Left lung (tissue), 10 donors: ENCODE measurements around the gene TSC22D1. TPM values are rescaled to one million over a fixed set of nuclear protein-coding genes. Genes with fewer than 3 reads are reported as not detected.

Experiments
- ATAC-seq: fragments of 200-7000 bp; cut with Tn5 transposase; one replicate; pipeline ENCODE4 v1.9.1; 2020; ENCODE audit warnings: moderate library complexity
- DNase-seq, 4 donors: peaks; one replicate each; pipeline ENCODE4 v3.0.0-alpha.2; 2013 to 2020
- H3K27ac ChIP-seq, 2 donors: fragments of 200-600 bp; sonication (generic) in 1 of 2; one replicate each; pipeline versions ENCODE4 v1.5.0 to v1.8.0; 2020 to 2021
- H3K27me3 ChIP-seq, 2 donors: fragments of 200-600 bp; sonication (generic) in 1 of 2; one replicate each; pipeline versions ENCODE4 v1.5.0 to v1.8.0; 2020 to 2021
- H3K36me3 ChIP-seq, 2 donors: fragments of 200-600 bp; sonication (generic) in 1 of 2; one replicate each; pipeline versions ENCODE4 v1.5.0 to v1.8.0; 2020 to 2021
- H3K4me1 ChIP-seq, 2 donors: fragments of 200-600 bp; one replicate each; pipeline ENCODE4 v1.8.0; 2021
- H3K4me3 ChIP-seq, 2 donors: fragments of 200-600 bp; sonication (generic) in 1 of 2; one replicate each; pipeline versions ENCODE4 v1.5.0 to v1.8.0; 2020 to 2021; ENCODE audit warnings: mild to moderate bottlenecking in 1 of 2
- H3K9me3 ChIP-seq, 2 donors: fragments of 200-600 bp; sonication (generic) in 1 of 2; one replicate each; pipeline versions ENCODE4 v1.5.0 to v1.8.0; 2020 to 2021
- intact Hi-C, 2 donors: fragments of 100-400 bp; cut with DNase I; formaldehyde crosslinking; loops; one replicate each; pipeline versions ENCODE4 v1.11.2 to v1.14.2; 2022
- polyA plus RNA-seq, 6 donors: library from polyadenylated mRNA; unstranded; fragments of 120-200 nt; gene quantifications; one replicate each; pipeline ENCODE4 v1.2.1, GENCODE V29; 2013; ENCODE audit not compliant: insufficient read length in 6 of 6
- total RNA-seq, 2 donors: library from RNA; stranded (reverse); fragmentation: NEBNext Ultra II Directional; extraction: Animal tissue kit (Norgen Biotek cat#: 25700); gene quantifications; one replicate each; pipeline ENCODE4 v1.2.1, GENCODE V29; 2021
- TF ChIP-seq, protein P1 (sequence below), 2 donors: fragments of 200-600 bp; sonication (generic) in 1 of 2; IDR thresholded peaks; one replicate each; pipeline versions ENCODE4 v1.5.0 to v1.8.0; 2021; ENCODE audit warnings: antibody characterized with exemption in 2 of 2
- donor health status: DM: no; HTN: yes; CAD: no.
- donor health status: DM: no; HTN: no; CAD: no.

The TSC22D1 gene
- total and polyA plus RNA-seq, 8 donors: 95.4 to 192 (median 182) TPM

GRCh38 chr13:44574466-44574855, 1.7 kb downstream of the TSC22D1 start:
- Histone ChIP-seq H3K27me3 (peaks cover 0 to 9% of the 10 kb centered on the region in 2 donors), H3K9me3 (no peaks in the 10 kb centered on the region), H3K4me1 (peaks cover 15 to 57% of the 10 kb centered on the region in 2 donors), H3K4me3 (no peak overlapping the region), H3K27ac (no peak overlapping the region), H3K36me3 (no peaks in the 10 kb centered on the region)
- no peak for ATAC-seq
- TF ChIP-seq, protein P1, sequence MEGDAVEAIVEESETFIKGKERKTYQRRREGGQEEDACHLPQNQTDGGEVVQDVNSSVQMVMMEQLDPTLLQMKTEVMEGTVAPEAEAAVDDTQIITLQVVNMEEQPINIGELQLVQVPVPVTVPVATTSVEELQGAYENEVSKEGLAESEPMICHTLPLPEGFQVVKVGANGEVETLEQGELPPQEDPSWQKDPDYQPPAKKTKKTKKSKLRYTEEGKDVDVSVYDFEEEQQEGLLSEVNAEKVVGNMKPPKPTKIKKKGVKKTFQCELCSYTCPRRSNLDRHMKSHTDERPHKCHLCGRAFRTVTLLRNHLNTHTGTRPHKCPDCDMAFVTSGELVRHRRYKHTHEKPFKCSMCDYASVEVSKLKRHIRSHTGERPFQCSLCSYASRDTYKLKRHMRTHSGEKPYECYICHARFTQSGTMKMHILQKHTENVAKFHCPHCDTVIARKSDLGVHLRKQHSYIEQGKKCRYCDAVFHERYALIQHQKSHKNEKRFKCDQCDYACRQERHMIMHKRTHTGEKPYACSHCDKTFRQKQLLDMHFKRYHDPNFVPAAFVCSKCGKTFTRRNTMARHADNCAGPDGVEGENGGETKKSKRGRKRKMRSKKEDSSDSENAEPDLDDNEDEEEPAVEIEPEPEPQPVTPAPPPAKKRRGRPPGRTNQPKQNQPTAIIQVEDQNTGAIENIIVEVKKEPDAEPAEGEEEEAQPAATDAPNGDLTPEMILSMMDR (IDR thresholded peaks at IDR 0.05): no peak
- no peak for DNase-seq
- intact Hi-C loops: no loop called here

DNA sequence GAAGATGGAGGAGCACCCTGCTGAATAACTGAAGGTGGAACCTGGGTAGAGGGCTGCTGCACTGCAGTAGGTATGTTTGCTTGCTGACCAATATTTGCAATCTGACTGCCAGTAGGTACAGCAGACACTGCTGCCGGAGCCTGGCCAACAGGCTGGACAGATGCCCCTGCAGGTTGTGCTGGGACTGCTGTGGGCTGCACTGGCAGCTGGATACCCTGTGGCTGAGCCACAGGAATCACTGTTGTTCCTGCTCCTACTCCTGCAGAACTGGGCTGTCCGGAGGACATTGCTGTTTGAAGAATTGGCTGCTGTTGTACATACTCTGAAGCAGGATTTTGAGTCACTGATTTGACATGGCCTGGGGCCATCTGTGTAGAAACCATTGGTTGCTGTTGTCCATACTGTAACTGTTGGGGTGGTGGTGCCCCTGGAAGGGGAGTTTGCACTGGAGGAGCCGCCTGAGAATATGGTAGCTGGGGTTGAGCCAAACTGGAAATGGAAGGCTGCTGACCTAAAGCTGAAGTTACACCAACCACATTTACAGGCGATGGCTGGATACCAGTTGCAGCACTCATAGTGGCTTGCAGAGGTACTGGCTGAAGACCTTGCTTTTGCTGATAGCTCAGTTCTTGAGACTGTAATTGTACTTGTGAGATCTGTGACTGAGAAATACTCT, 2.2 kb downstream of the TSC22D1 start:
- no peak overlapping the region for H3K4me3 ChIP-seq
- DNase-seq: peak in 2 of 4 donors; percentile 24 to 37
- H3K27me3 ChIP-seq: peaks cover 0 to 9% of the 10 kb centered on the region in 2 donors
- intact Hi-C loops: no loop called here
- H3K36me3 ChIP-seq: no peaks in the 10 kb centered on the region
- ATAC-seq: no peak
- H3K4me1 ChIP-seq: peaks cover 15 to 57% of the 10 kb centered on the region in 2 donors
- H3K27ac ChIP-seq: no peak overlapping the region
- TF ChIP-seq, protein P1 (IDR thresholded peaks at IDR 0.05): peak in 1 of 2 donors; percentile 17
- no peaks in the 10 kb centered on the region for H3K9me3 ChIP-seq

DNA sequence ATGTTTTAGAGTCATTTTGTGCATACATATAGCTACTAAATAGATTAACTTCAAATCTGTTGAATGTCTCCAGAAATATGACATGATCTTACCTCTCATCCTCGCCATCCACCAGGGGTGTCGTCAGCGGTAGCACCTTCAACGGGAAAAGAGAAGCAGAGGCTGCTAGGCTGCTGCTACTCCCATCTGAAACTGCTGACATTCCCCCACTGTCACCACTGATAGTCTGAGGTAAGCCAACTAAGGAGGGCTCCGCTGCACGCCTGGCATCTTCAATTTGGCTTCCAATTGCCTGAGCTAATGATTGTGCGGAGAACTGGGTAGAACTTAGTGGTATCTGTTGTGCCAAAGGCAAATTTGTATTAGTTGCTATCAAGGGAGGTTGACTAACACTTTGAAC, 3.1 kb downstream of the TSC22D1 start:
- H3K9me3 ChIP-seq: no peaks in the 10 kb centered on the region
- H3K27me3 ChIP-seq: peaks cover 0 to 9% of the 10 kb centered on the region in 2 donors
- DNase-seq (no peak), ATAC-seq (no peak)
- no peaks in the 10 kb centered on the region for H3K36me3 ChIP-seq
- H3K27ac ChIP-seq: no peak overlapping the region
- H3K4me1 ChIP-seq: peaks cover 15 to 50% of the 10 kb centered on the region in 2 donors
- no peak overlapping the region for H3K4me3 ChIP-seq
- intact Hi-C loops: no loop called here
- TF ChIP-seq, protein P1 (IDR thresholded peaks at IDR 0.05): no peak

GRCh38 chr13:44566601-44567000, 9.5 kb downstream of the TSC22D1 start:
- no peaks in the 10 kb centered on the region for H3K27me3 ChIP-seq
- no peaks in the 10 kb centered on the region for H3K9me3 ChIP-seq
- no peak overlapping the region for H3K27ac ChIP-seq
- intact Hi-C loops: no loop called here
- no peak overlapping the region for H3K4me3 ChIP-seq
- H3K4me1 ChIP-seq: peaks cover 0 to 7% of the 10 kb centered on the region in 2 donors
- no peak for DNase-seq
- TF ChIP-seq, protein P1 (IDR thresholded peaks at IDR 0.05): no peak
- no peaks in the 10 kb centered on the region for H3K36me3 ChIP-seq
- ATAC-seq: no peak

DNA sequence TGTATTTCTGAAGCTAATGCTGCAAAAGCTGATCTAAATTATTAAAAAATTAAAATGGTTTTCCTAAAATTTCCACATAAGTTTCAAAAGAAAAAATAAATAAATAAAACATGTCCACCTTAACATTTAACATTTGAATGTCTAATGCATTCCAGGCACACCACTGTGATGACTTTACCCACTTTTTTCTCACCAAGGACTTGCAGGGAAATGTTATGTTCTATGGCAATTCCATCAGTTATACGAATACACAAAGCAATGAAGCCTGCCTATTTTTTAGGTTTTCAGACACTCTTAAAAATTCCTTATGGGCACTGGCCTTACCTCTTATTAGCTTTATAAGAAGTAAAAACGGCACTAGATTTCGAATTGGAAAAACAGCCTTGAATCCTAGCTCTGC, 10.2 kb downstream of the TSC22D1 start:
- ATAC-seq (no peak), DNase-seq (no peak)
- H3K9me3 ChIP-seq: no peaks in the 10 kb centered on the region
- no peak overlapping the region for H3K27ac ChIP-seq
- no peaks in the 10 kb centered on the region for H3K36me3 ChIP-seq
- TF ChIP-seq, protein P1 (IDR thresholded peaks at IDR 0.05): no peak
- H3K4me1 ChIP-seq: peaks cover 0 to 3% of the 10 kb centered on the region in 2 donors
- H3K27me3 ChIP-seq: no peaks in the 10 kb centered on the region
- no peak overlapping the region for H3K4me3 ChIP-seq
- intact Hi-C loops: no loop called here
